IPS DF 6.9 (cell line): ENCODE measurements around the gene KCTD14.
"Not testable (repeated sequence)": the region's sequence is repeated elsewhere in the genome, so short reads cannot be mapped to it uniquely, and the experiment has no call there.

Experiments
- DNase-seq: peaks from one replicate; pipeline ENCODE4 v3.0.0-alpha.2; 2013; ENCODE audit warnings: low read depth, low spot score
- H3K27ac ChIP-seq: one replicate; pipeline ENCODE4 v1.5.1; 2013; ENCODE audit warnings: low read length, control low read depth
- H3K27me3 ChIP-seq: 2 replicates; pipeline ENCODE4 v1.6.1; 2013; ENCODE audit warnings: mild to moderate bottlenecking, low read length; ENCODE audit not compliant: control insufficient read depth, insufficient read depth
- H3K36me3 ChIP-seq: 2 replicates; pipeline ENCODE4 v1.6.1; 2013; ENCODE audit warnings: low read length; ENCODE audit not compliant: control insufficient read depth, insufficient read depth
- H3K4me1 ChIP-seq: 2 replicates; pipeline ENCODE4 v1.6.1; 2013; ENCODE audit warnings: low read length; ENCODE audit not compliant: control insufficient read depth, insufficient read depth
- H3K4me3 ChIP-seq: 2 replicates; pipeline ENCODE4 v1.5.1; 2013; ENCODE audit warnings: mild to moderate bottlenecking, low read length
- H3K9me3 ChIP-seq: 2 replicates; pipeline ENCODE4 v1.6.1; 2013; ENCODE audit warnings: low read length, inconsistent platforms; ENCODE audit not compliant: control insufficient read depth, insufficient read depth
- WGBS: extraction: QIAGEN DNeasy Blood & Tissue Kit; methylation state at CpG from one replicate; pipeline ENCODE4 v1.1.7; 2013; ENCODE audit warnings: mixed read lengths, missing lambda C conversion rate; ENCODE audit not compliant: insufficient read length, insufficient coverage; 5-methylcytosine and 5-hydroxymethylcytosine counted together

Gene KCTD14

DNA sequence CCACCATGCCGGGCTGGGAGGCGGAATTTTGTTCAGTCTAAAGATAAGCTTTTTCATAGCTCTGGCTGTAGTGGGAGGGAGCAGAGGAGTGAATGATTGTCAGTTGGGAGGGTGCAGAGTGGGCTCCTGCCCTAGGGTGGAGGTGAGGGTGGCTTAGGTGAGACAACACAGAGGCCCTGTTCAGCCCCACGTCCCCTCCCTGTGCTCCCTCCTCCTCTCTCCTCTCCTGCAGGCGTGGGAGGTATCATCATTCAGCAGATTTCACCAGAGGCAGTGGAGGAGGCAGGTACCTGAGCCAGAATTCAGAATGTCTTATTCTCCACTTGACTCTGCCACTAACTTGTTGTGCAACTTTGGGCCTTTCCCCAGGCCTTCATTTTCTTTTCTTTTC, 38.8 kb upstream of the KCTD14 start:
- H3K36me3 ChIP-seq: no peaks in the 10 kb centered on the region
- no peaks in the 10 kb centered on the region for H3K9me3 ChIP-seq
- H3K4me3 ChIP-seq: no peak overlapping the region
- no peak for DNase-seq
- H3K27ac ChIP-seq: no peak overlapping the region
- no peaks in the 10 kb centered on the region for H3K4me1 ChIP-seq
- no peaks in the 10 kb centered on the region for H3K27me3 ChIP-seq
- whole genome bisulfite sequencing: no CpG with 5 or more reads among the region's 4 CpGs

DNA sequence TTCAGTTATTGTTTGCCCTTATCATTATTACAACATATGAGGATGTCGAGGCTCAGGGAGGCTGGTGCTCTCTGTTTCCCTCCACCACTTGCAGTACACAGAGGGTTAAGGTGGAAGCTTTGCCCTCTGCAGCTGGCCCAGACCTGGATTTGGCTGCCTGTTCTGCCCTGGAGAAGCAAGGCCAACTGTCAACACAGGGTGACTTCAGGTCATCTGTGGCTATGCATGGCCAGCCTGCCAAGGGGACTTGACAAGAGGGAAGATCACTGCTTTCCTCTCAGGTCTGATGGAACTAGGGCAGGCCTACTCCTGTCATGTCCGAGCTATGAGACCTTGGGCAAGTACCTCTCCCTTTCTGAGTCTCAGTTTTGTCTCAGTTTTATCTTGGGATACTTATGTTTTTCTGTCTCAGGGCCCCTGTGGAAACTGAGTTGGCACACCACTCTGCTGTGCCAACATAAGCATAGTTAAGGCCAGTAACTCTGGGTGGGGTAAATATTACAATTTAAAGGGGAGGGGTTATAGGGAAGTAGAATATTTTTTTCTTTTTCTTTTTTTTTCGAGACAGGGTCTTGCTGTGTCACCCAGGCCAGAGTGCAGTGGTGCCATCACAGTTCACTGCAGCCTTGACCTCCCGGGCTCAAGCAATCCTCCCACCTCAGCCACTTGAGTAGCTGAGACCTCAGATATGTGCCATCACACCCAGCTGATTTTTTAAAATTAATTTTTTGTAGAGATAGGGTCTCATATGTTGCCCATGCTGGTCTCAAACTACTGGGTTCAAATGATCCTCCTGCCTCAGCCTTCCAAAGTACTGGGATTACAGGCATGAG, 38.2 kb upstream of the KCTD14 start:
- no CpG with 5 or more reads among the region's 4 CpGs for WGBS
- no peak for DNase-seq
- Histone ChIP-seq H3K36me3 (no peaks in the 10 kb centered on the region), H3K9me3 (no peaks in the 10 kb centered on the region), H3K27me3 (no peaks in the 10 kb centered on the region), H3K4me3 (no peak overlapping the region), H3K27ac (no peak overlapping the region), H3K4me1 (no peaks in the 10 kb centered on the region)

DNA sequence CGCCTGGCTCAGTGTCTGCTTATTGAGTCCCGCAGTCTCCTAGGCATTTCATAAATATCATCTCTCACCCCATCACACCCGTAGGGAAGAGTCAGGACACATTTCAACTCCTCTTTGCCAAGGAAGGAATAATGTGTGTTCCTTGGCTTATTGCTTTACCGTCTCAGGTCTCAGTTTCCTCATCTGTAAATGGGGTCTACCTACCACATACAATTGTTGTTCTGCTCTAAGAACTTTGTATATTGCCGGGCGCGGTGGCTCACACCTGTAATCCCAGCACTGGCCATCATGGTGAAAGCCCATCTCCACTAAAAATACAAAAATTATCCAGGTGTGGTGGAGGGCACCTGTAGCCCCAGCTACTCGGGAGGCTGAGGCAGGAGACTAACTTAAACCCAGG, 37.5 kb upstream of the KCTD14 start:
- H3K4me1 ChIP-seq: no peaks in the 10 kb centered on the region
- no peak for DNase-seq
- H3K27ac ChIP-seq: no peak overlapping the region
- WGBS: no CpG with 5 or more reads among the region's 8 CpGs
- no peak overlapping the region for H3K4me3 ChIP-seq
- H3K27me3 ChIP-seq: no peaks in the 10 kb centered on the region
- H3K9me3 ChIP-seq: no peaks in the 10 kb centered on the region
- no peaks in the 10 kb centered on the region for H3K36me3 ChIP-seq

DNA sequence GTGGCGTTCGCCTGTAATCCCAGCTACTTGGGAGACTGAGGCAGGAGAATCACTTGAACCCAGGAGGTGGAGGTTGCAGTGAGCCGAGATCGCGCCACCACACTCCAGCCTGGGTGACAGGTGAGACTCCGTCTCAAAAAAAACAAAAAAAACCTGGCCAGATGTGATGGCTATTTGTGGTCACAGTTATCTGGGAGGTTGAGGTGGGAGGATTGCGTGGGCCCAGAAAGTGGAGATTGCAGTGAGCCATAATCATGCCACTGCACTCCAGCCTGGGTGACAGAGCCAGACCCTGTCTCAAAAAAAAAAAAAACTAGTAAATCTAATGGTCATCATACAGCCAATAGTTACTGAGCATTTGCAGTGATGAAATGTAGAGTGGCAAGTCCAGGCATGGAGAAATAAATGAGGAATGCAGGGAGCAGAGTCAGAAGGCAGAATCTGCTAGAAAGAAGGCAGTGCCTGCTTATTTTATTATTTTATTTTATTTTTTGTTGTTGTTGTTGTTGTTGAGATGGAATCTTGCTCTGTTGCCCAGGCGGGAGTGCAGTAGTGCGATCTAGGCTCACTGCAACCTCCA, 36.8 kb upstream of the KCTD14 start:
- DNase-seq, H3K4me3 ChIP-seq, H3K27me3 ChIP-seq, H3K9me3 ChIP-seq, H3K36me3 ChIP-seq, H3K4me1 ChIP-seq, H3K27ac ChIP-seq: not testable (repeated sequence)
- no CpG with 5 or more reads among the region's 9 CpGs for WGBS

DNA sequence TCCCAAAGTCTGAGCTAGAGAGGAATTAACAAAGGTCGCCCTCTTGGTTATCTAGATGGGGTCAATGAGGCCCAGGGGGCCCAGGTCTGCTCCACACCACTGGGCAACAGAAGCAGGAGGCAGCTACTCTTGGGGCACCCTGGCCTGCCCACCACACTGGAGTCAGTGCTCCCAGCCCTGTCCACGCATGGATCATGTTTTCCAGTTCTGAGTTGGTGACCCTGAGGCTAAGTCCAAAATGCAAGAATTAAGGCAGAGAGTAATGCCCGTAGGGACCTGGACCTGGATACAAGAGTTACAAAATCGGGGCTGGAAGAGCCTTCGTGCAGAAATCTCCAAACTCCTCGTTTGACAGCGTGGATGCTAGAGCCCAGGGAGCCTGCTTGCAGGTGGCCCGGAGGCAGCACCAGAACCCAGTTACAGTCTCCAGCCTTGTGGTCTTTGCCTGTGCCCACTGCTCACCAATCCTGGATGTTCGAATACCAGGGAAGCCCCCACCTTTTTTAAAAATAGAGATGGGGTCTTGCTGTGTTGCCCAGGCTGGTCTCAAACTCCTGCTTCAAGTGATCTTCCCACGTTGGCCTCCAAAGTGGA, 34.5 kb upstream of the KCTD14 start:
- Histone ChIP-seq H3K4me3 (no peak overlapping the region), H3K27me3 (no peaks in the 10 kb centered on the region; the same call in 1 of the 2 replicates), H3K4me1 (no peaks in the 10 kb centered on the region), H3K36me3 (no peaks in the 10 kb centered on the region), H3K27ac (no peak overlapping the region), H3K9me3 (no peaks in the 10 kb centered on the region)
- WGBS: no CpG with 5 or more reads among the region's 10 CpGs
- no peak for DNase-seq

DNA sequence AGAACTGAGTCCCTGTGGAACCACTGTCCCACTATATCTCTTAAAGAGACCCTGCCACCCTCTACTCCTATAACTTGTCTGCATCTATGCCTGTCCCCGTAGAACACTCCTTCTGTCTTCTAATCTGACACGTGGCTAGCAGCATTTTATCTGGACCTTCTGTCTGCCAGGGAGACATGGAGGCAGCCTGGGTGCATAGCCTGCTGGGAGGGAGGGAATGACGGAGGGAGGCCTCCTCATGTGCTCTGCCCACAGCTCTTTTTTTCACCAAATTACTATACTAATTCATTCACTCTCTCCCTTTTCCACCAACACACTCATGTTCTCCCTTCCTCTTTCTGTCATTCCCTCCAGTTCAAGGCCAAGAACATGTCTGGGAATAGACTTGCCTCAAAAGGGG, 33.0 kb upstream of the KCTD14 start:
- Histone ChIP-seq H3K4me3 (no peak overlapping the region), H3K36me3 (no peaks in the 10 kb centered on the region), H3K27me3 (no peaks in the 10 kb centered on the region; the same call in 1 of the 2 replicates), H3K27ac (no peak overlapping the region), H3K4me1 (no peaks in the 10 kb centered on the region), H3K9me3 (no peaks in the 10 kb centered on the region)
- DNase-seq: no peak
- no CpG with 5 or more reads among the region's 3 CpGs for WGBS

DNA sequence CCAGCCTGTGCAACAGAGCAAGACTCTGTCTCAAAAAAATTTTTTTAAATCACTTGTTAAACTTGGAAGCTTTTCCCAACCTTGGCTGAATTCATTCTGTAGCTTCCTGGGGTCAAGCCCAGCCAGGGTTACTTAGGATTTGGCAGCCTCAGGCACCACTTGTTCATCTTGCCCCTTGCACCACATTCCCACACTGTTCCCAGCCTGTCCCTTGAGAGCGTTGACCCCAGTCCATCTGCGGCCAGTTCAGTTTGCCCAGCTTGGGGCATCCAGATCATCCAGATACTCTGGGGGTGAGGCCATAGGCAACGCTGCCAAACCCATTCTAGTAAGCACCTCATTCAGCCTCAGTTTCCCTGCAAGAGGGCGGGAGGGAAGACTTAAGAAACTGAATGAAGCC, 31.9 kb upstream of the KCTD14 start:
- no peaks in the 10 kb centered on the region for H3K9me3 ChIP-seq

DNA sequence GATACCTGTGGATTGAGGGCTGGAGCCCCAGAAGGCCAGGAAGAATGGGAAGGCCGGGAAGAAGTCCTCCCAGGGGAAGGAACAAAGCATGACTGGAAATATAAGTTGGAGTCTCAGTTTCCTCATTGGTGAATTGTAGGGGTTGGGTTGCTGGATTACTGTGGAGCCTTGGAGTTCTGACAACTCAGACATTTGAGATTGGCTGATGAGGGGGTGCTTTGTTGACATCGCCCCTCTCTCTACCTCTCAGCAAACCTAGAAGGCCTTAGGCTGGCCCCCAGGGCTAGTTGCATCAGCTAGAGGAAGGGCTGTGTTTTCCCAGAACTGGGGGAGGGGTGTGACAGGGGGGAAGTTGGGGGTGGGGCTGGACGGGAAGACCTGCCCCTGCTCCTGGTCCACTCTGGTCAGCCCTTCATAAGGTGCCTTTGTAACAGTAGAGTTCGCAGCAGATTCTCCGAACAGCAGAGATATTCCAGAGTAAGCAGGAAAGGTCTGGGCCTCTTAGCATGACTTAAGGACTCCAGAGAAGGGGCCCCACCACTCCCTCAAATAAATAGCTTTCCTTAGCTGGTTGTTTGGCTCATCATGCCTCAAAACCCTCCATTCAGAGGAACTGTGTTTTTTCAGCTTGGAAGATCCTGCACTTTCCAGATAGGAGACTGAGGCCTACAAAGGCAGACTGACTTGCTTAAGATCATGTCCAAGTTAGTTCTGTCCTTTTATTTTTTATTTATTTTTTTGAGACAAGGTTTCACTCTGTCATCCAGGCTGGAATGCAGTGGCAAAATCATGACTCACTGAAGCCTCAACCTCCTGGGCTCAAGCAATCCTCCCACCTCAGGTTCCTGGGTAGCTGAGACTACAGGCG, 28.1 kb upstream of the KCTD14 start:
- no CpG with 5 or more reads among the region's 6 CpGs for WGBS
- Histone ChIP-seq H3K4me3 (no peak overlapping the region), H3K4me1 (peaks cover 1% of the 10 kb centered on the region; the same call in 1 of the 2 replicates), H3K27ac (no peak overlapping the region), H3K27me3 (no peaks in the 10 kb centered on the region; the same call in 1 of the 2 replicates), H3K36me3 (no peaks in the 10 kb centered on the region), H3K9me3 (no peaks in the 10 kb centered on the region)
- DNase-seq: no peak

More for the DNA sequence above, 31.9 kb upstream of the KCTD14 start:
- H3K27me3 ChIP-seq: no peaks in the 10 kb centered on the region; the same call in 1 of the 2 replicates
- H3K27ac ChIP-seq: no peak overlapping the region
- H3K4me1 ChIP-seq: no peaks in the 10 kb centered on the region
- no CpG with 5 or more reads among the region's 4 CpGs for WGBS
- no peak overlapping the region for H3K4me3 ChIP-seq
- DNase-seq: no peak
- H3K36me3 ChIP-seq: no peaks in the 10 kb centered on the region

DNA sequence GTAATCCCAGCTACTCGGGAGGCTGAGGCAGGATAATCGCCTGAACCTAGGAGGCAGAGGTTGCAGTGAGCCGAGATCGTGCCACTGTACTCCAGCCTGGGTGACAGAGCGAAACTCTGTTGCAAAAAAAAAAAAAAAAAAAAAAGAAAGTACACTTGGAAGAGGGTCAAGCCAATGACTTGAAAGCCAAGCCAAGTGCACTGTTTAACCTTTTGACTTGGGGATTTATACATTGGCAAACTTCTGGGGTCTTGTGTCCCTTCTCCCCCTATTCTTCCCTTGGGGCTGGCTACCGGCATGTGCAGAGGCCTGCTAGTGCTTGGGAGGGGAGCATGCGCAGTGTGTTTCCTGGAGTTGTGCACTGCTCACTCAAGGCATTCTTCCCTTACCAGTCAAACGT, 26.3 kb upstream of the KCTD14 start:
- no CpG with 5 or more reads among the region's 8 CpGs for WGBS
- no peak for DNase-seq
- H3K27me3 ChIP-seq: no peaks in the 10 kb centered on the region; the same call in 1 of the 2 replicates
- H3K27ac ChIP-seq: no peak overlapping the region
- no peak overlapping the region for H3K4me3 ChIP-seq
- no peaks in the 10 kb centered on the region for H3K36me3 ChIP-seq
- H3K4me1 ChIP-seq: peaks cover 1% of the 10 kb centered on the region; the same call in 1 of the 2 replicates
- no peaks in the 10 kb centered on the region for H3K9me3 ChIP-seq

DNA sequence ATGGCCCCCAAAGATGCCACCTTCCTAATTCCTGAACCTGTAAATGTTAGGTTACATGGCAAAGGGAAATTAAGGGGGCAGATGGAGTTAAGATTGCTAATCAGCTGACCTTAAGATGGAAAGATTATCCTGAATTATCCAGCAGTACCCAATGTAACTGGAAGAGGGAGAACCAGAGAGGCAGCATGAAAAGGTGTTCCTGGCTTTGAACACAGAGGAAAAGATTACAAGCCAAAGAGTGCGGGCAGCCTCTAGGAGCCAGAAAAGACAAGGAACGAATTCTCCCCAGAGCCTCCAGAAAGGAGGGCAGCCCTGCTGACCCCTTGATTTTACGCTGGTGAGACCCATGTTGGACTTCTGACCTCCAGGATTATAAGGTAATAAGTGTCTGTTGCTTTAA, 25.5 kb upstream of the KCTD14 start:
- Histone ChIP-seq H3K4me1 (peaks cover 1% of the 10 kb centered on the region; the same call in 1 of the 2 replicates), H3K27ac (no peak overlapping the region), H3K27me3 (no peaks in the 10 kb centered on the region), H3K36me3 (no peaks in the 10 kb centered on the region), H3K4me3 (no peak overlapping the region), H3K9me3 (no peaks in the 10 kb centered on the region)
- no CpG with 5 or more reads among the region's 3 CpGs for WGBS
- DNase-seq: no peak
